Right cardiac atrium (tissue), 5 donors: Measurements from ENCODE around the gene SORCS2. TPM values are rescaled to one million over a fixed set of nuclear protein-coding genes. Genes with fewer than 3 reads are reported as not detected.

ENCODE experiments used
- ATAC-seq, 2 donors: fragments of 200-7000 bp; cut with Tn5 transposase; one replicate each; pipeline versions ENCODE4 v1.8.0 to v1.9.1; 2020; ENCODE audit warnings: moderate library complexity in 2 of 2, mild to moderate bottlenecking in 1 of 2
- DNase-seq, 3 donors: peaks; one replicate each; pipeline ENCODE4 v3.0.0-alpha.2; 2020
- H3K27ac ChIP-seq: one replicate; pipeline ENCODE4 v1.5.1; 2013; ENCODE audit warnings: mild to moderate bottlenecking, low read length, control low read depth, moderate library complexity
- H3K27me3 ChIP-seq: one replicate; pipeline ENCODE4 v1.6.1; 2013; ENCODE audit not compliant: control insufficient read depth, insufficient read depth
- H3K4me1 ChIP-seq: one replicate; pipeline ENCODE4 v1.6.1; 2013; ENCODE audit warnings: low read length; ENCODE audit not compliant: control insufficient read depth, insufficient read depth
- H3K4me3 ChIP-seq: one replicate; pipeline ENCODE4 v1.5.1; 2013; ENCODE audit warnings: low read length, control low read depth
- H3K9me3 ChIP-seq: one replicate; pipeline ENCODE4 v1.6.1; 2013; ENCODE audit warnings: low read length; ENCODE audit not compliant: control insufficient read depth
- WGBS: extraction: QIAGEN DNeasy Blood & Tissue Kit; methylation state at CpG from one replicate; pipeline ENCODE4 v1.1.7; 2013; 5-methylcytosine and 5-hydroxymethylcytosine counted together
- intact Hi-C, 4 donors: fragments of 100-400 bp; cut with DNase I; formaldehyde crosslinking; loops; one replicate each; pipeline versions ENCODE4 v1.11.0 to v1.14.0; 2022 to 2023
- polyA plus RNA-seq: library from polyadenylated mRNA; stranded (reverse); fragments of 200-250 nt; gene quantifications from one replicate; pipeline ENCODE4 v1.2.3, GENCODE V29; 2013
- total RNA-seq, 4 donors: library from RNA; stranded (reverse); fragmentation: NEBNext Ultra II Directional; extraction: Animal tissue kit (Norgen Biotek cat#: 25700); gene quantifications; one replicate each; pipeline ENCODE4 v1.2.1, GENCODE V29; 2021
- donor health status: healthy with polysubstance abuse.
- donor health status: DM: no; HTN: yes; CAD: no.
- donor health status: DM: no; HTN: no; CAD: no.
- donor health status: DM: no; HTN: yes; CAD: no; lungs with severe emphysema.
- donor health status: DM: yes; HTN: yes; CAD: no.

The SORCS2 gene
- total and polyA plus RNA-seq, 5 donors: 2.1 to 7.3 (median 2.7) TPM

GRCh38 chr4:7470522-7471128 lies 278.3 kb downstream of the SORCS2 start:
- Histone ChIP-seq H3K9me3 (no peaks in the 10 kb centered on the region), H3K27ac (no peak overlapping the region), H3K27me3 (no peaks in the 10 kb centered on the region), H3K4me1 (no peaks in the 10 kb centered on the region), H3K4me3 (no peak overlapping the region)
- DNase-seq: no peak
- intact Hi-C loops: no loop called here
- 87% methylated on average over 8 of the region's 8 CpGs for WGBS
- ATAC-seq: no peak

DNA sequence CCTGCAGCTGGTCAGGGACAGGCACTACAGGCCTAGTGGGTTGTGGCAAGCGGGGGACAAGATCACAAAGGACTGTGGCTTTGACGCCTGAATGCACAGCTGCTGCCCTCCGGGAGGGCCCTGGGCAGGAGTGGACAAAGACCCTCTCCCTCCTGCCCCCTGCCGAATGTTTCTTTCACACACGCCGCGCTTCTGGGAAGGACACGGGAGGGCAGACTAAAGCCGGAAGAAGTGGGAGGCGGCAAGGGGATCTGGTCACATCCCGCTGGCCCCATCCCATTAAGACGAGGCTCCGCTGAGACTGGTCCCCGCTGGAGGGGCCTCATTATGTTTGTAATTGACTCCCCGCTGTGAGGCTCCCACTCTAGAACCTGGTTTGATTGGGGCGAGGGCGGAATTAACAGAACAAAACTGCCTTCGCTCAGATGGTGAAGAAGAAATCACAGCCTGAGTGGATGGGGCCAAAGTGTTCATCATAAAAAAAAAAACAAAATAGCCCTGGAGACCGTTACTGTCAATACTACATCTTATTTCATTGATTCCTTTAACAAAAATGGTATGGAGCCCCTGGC lies 280.2 kb downstream of the SORCS2 start:
- Histone ChIP-seq H3K9me3 (no peaks in the 10 kb centered on the region), H3K27me3 (no peaks in the 10 kb centered on the region), H3K4me3 (no peak overlapping the region), H3K4me1 (no peaks in the 10 kb centered on the region), H3K27ac (no peak overlapping the region)
- WGBS: 43% methylated on average over 19 of the region's 19 CpGs
- ATAC-seq (no peak), DNase-seq (peak in 1 of 3 donors; percentile 20)
- intact Hi-C loops: no loop called here

DNA sequence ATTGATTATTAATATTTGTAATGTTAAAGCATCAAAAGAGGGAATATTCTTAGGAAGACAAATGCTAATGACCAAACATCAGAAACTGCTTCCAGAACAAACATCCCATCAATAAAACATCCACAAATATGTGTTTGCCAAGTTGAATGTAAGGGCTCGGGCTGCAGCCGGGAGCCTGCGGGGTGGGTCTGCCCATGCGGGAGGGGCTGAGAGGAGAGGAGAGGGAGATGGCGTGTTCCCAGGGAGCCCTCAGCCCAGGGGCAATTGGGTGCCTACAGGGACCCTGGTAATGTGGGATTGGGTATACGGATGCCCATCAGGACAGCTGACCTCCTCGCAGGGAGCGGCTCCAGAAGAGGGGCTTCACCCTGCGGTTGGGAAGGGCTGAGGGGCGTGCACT lies 280.7 kb downstream of the SORCS2 start:
- no peak for DNase-seq
- Histone ChIP-seq H3K4me1 (no peaks in the 10 kb centered on the region), H3K9me3 (no peaks in the 10 kb centered on the region), H3K27ac (no peak overlapping the region), H3K27me3 (no peaks in the 10 kb centered on the region), H3K4me3 (no peak overlapping the region)
- no peak for ATAC-seq
- intact Hi-C loops: no loop called here
- 79% methylated on average over 10 of the region's 10 CpGs for WGBS

DNA sequence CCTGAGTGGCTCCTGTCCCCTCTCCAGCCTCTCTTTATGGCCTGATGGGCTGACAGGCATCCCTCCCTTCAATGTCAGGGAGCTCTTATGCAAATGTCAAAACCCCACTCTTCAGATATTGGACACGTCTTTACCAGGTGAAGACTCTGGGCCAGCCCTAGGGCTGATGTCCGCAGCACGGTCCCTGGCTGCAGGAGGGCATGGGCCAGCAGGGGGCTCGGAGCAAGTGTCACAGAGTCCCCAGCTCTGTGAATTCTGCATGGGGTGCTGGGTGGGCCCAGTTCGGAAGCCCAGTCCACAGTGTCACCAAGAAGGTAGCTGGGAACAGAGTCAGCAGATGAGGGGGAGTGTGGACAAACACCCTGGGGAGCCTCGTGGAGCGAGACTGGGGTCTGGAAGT lies 282.0 kb downstream of the SORCS2 start:
- intact Hi-C loops: no loop called here
- 77% methylated on average over 7 of the region's 7 CpGs for WGBS
- ATAC-seq: no peak

DNA sequence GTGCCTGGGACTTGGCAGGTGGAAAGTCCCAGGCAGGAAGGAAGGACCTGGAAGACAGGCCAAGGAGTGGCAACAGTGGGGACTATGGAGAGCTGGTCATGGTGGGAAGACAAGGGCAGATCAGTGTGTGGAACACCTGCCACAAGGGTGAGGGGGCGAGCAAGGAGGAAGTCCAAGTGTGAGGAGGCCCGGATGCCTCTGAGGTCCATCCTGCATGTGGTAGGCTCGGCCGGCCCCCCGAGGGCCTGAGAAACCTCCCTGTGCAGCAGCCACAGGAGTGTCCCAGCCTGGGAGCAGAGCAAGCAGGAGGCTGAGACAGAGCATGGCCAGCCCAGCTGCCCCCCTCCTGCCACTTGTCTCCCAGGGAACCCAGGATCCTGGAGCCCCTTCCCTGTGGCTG lies 282.9 kb downstream of the SORCS2 start:
- ATAC-seq: no peak
- WGBS: 79% methylated on average over 5 of the region's 5 CpGs

More for the DNA sequence above, 282.0 kb downstream of the SORCS2 start:
- Histone ChIP-seq H3K27ac (no peak overlapping the region), H3K4me3 (no peak overlapping the region), H3K4me1 (no peaks in the 10 kb centered on the region), H3K9me3 (no peaks in the 10 kb centered on the region), H3K27me3 (no peaks in the 10 kb centered on the region)
- DNase-seq: peak in 1 of 3 donors; percentile 27

GRCh38 chr4:7476820-7477219 lies 284.5 kb downstream of the SORCS2 start:
- DNase-seq (peak in 1 of 3 donors; percentile 16), ATAC-seq (no peak)
- H3K27me3 ChIP-seq: no peaks in the 10 kb centered on the region
- WGBS: 65% methylated on average over 6 of the region's 6 CpGs
- H3K27ac ChIP-seq: no peak overlapping the region
- intact Hi-C loops: no loop called here
- no peaks in the 10 kb centered on the region for H3K9me3 ChIP-seq
- no peaks in the 10 kb centered on the region for H3K4me1 ChIP-seq
- H3K4me3 ChIP-seq: no peak overlapping the region

More for the DNA sequence above, 282.9 kb downstream of the SORCS2 start:
- Histone ChIP-seq H3K4me3 (no peak overlapping the region), H3K9me3 (no peaks in the 10 kb centered on the region), H3K27me3 (no peaks in the 10 kb centered on the region), H3K27ac (no peak overlapping the region), H3K4me1 (no peaks in the 10 kb centered on the region)
- intact Hi-C loops: no loop called here
- peak in 1 of 3 donors; percentile 41 for DNase-seq

- DNase-seq: no peak
- Histone ChIP-seq H3K9me3 (no peaks in the 10 kb centered on the region), H3K27ac (no peak overlapping the region), H3K4me1 (no peaks in the 10 kb centered on the region), H3K4me3 (no peak overlapping the region), H3K27me3 (no peaks in the 10 kb centered on the region)
- no peak for ATAC-seq
- WGBS: 84% methylated on average over 7 of the region's 7 CpGs
- intact Hi-C loops: no loop called here
These were observed 285.4 kb downstream of the SORCS2 start for GRCh38 chr4:7477695-7478094.

- intact Hi-C loops: no loop called here
- 75% methylated on average over 11 of the region's 11 CpGs for WGBS
- ATAC-seq: no peak
- peak in 1 of 3 donors; percentile 13 for DNase-seq
- H3K27ac ChIP-seq: no peak overlapping the region
- no peak overlapping the region for H3K4me3 ChIP-seq
- H3K27me3 ChIP-seq: no peaks in the 10 kb centered on the region
- no peaks in the 10 kb centered on the region for H3K4me1 ChIP-seq
- H3K9me3 ChIP-seq: no peaks in the 10 kb centered on the region
These were observed 286.3 kb downstream of the SORCS2 start for GRCh38 chr4:7478665-7479064.

DNA sequence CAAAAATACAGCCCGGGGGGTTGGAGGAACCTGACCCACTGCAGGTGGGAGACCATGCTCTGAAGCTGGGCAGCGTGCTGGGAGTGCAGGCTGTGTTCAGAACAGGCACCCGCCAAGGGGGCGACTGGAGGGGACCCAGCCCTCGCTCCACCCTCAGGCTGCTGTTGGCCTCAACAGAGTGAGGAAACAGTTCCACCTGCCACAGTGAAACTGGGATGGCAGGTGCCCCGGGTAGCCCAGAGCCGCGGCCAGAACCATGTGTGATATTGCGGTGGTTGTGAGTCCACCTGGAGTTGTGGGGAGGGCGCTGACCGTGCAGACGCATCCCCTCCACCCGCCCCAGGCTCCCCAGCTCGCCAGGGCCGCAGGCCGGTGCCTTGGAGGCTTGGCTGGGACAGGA lies 288.1 kb downstream of the SORCS2 start:
- intact Hi-C loops: no loop called here
- Histone ChIP-seq H3K9me3 (no peaks in the 10 kb centered on the region), H3K4me3 (no peak overlapping the region), H3K27me3 (no peaks in the 10 kb centered on the region), H3K4me1 (no peaks in the 10 kb centered on the region), H3K27ac (no peak overlapping the region)
- 89% methylated on average over 16 of the region's 16 CpGs for WGBS
- DNase-seq: peak in 1 of 3 donors; percentile 28
- no peak for ATAC-seq

GRCh38 chr4:7481227-7481626 lies 288.9 kb downstream of the SORCS2 start:
- Histone ChIP-seq H3K27me3 (no peaks in the 10 kb centered on the region), H3K9me3 (no peaks in the 10 kb centered on the region), H3K4me1 (no peaks in the 10 kb centered on the region), H3K27ac (no peak overlapping the region), H3K4me3 (no peak overlapping the region)
- 84% methylated on average over 14 of the region's 14 CpGs for WGBS
- intact Hi-C loops: no loop called here
- no peak for DNase-seq
- no peak for ATAC-seq

DNA sequence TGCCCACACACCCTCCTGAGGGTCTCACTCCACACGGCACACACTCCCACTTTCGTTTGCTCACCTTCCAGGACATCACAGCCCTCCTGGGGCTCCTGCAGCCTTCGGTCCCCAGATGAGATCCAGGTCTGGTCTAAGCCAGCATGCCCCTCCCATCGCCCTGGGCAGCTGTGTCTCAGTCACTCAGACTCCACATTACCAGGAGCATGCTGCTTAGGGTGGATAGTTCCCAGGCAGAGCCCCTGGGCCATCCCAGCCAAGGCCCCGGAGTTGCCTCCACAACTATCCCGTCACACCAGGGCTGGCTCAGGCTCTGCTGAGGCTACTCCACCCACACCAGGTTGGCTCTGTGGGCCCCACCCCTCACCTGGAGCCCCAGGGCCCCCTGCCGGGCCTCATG lies 292.8 kb downstream of the SORCS2 start:
- intact Hi-C loops: no loop called here
- DNase-seq (peak in 1 of 3 donors; percentile 18), ATAC-seq (no peak)
- Histone ChIP-seq H3K9me3 (no peaks in the 10 kb centered on the region), H3K27me3 (no peaks in the 10 kb centered on the region), H3K4me1 (no peaks in the 10 kb centered on the region), H3K4me3 (no peak overlapping the region), H3K27ac (no peak overlapping the region)
- WGBS: 74% methylated on average over 7 of the region's 7 CpGs
